Neural progenitor cell (in vitro differentiated cells): ENCODE results near the gene HOXD11. TPM values are rescaled to one million over a fixed set of nuclear protein-coding genes. Genes with fewer than 3 reads are reported as not detected.

ENCODE experiments used
- DNase-seq: peaks from one replicate; pipeline ENCODE4 v3.0.0-alpha.2; 2016; ENCODE audit warnings: low spot score
- H2AFZ ChIP-seq: fragments of 200-600 bp; sonication (generic); replicated peaks from 2 replicates; pipeline ENCODE4 v1.6.1; 2016; ENCODE audit warnings: antibody characterized with exemption
- H3F3A ChIP-seq: fragments of 200-600 bp; sonication (generic); 2 replicates; pipeline ENCODE4 v1.6.1; 2016; ENCODE audit warnings: antibody characterized with exemption, low read depth
- H3K27ac ChIP-seq: fragments of 200-600 bp; sonication (generic); 2 replicates; pipeline ENCODE4 v1.5.1; 2016; ENCODE audit warnings: mild to moderate bottlenecking
- H3K27me3 ChIP-seq: fragments of 200-600 bp; sonication (generic); 2 replicates; pipeline ENCODE4 v1.6.1; 2016; ENCODE audit warnings: mild to moderate bottlenecking, moderate library complexity
- H3K36me3 ChIP-seq: fragments of 200-600 bp; sonication (generic); 2 replicates; pipeline ENCODE4 v1.5.1; 2016
- H3K4me1 ChIP-seq: fragments of 200-600 bp; sonication (generic); 2 replicates; pipeline ENCODE4 v1.6.1; 2016; ENCODE audit warnings: mixed run types
- H3K4me2 ChIP-seq: fragments of 200-600 bp; sonication (generic); 2 replicates; pipeline ENCODE4 v1.6.1; 2016
- H3K4me3 ChIP-seq: fragments of 200-600 bp; sonication (generic); 2 replicates; pipeline ENCODE4 v1.5.1; 2016
- H3K79me2 ChIP-seq: fragments of 200-600 bp; sonication (generic); 2 replicates; pipeline ENCODE4 v1.6.1; 2016; ENCODE audit warnings: low read depth
- H3K9ac ChIP-seq: fragments of 200-600 bp; sonication (generic); 2 replicates; pipeline ENCODE4 v1.6.1; 2016
- H3K9me3 ChIP-seq: fragments of 200-600 bp; sonication (generic); 2 replicates; pipeline ENCODE4 v1.5.1; 2016; ENCODE audit warnings: low read depth
- H4K20me1 ChIP-seq: fragments of 200-600 bp; sonication (generic); 2 replicates; pipeline ENCODE4 v1.6.1; 2016; ENCODE audit warnings: low read depth
- H3K27ac Mint-ChIP-seq: 3 replicates; pipeline ENCODE4 v1.8.0; 2021; ENCODE audit warnings: mixed read lengths
- H3K27me3 Mint-ChIP-seq: 2 replicates; pipeline ENCODE4 v1.8.0; 2022; ENCODE audit warnings: low read depth, mild to moderate bottlenecking, inconsistent platforms, moderate library complexity, mixed read lengths; ENCODE audit not compliant: insufficient read depth
- H3K36me3 Mint-ChIP-seq: 3 replicates; pipeline ENCODE4 v1.8.0; 2021; ENCODE audit warnings: mixed read lengths
- H3K4me1 Mint-ChIP-seq: 3 replicates; pipeline ENCODE4 v1.8.0; 2021; ENCODE audit warnings: mixed read lengths
- H3K4me3 Mint-ChIP-seq: 3 replicates; pipeline ENCODE4 v1.8.0; 2021; ENCODE audit warnings: mild to moderate bottlenecking, moderate library complexity, mixed read lengths
- H3K9me3 Mint-ChIP-seq: 3 replicates; pipeline ENCODE4 v1.8.0; 2020; ENCODE audit warnings: mixed read lengths
- CTCF ChIP-seq: fragments of 200-600 bp; sonication (generic); IDR thresholded peaks from 2 replicates; pipeline ENCODE4 v1.5.1; 2017; ENCODE audit warnings: antibody characterized with exemption, mild to moderate bottlenecking
- EZH2 ChIP-seq: fragments of 200-600 bp; sonication (generic); IDR thresholded peaks from 2 replicates; pipeline ENCODE4 v1.6.1; 2017; ENCODE audit warnings: antibody characterized with exemption, mild to moderate bottlenecking, moderate library complexity
- EZH2phosphoT487 ChIP-seq: fragments of 200-600 bp; sonication (generic); IDR thresholded peaks from 2 replicates; pipeline ENCODE4 v1.6.1; 2017; ENCODE audit warnings: antibody characterized with exemption
- total RNA-seq: library from RNA; depleted of rRNA; stranded (reverse); fragments of >200 nt; gene quantifications from 2 replicates; pipeline ENCODE4 v1.2.3, GENCODE V29; 2015; ENCODE audit warnings: low replicate concordance

The HOXD11 gene
- total RNA-seq, 1 donor from 2014 or later = not detected

DNA sequence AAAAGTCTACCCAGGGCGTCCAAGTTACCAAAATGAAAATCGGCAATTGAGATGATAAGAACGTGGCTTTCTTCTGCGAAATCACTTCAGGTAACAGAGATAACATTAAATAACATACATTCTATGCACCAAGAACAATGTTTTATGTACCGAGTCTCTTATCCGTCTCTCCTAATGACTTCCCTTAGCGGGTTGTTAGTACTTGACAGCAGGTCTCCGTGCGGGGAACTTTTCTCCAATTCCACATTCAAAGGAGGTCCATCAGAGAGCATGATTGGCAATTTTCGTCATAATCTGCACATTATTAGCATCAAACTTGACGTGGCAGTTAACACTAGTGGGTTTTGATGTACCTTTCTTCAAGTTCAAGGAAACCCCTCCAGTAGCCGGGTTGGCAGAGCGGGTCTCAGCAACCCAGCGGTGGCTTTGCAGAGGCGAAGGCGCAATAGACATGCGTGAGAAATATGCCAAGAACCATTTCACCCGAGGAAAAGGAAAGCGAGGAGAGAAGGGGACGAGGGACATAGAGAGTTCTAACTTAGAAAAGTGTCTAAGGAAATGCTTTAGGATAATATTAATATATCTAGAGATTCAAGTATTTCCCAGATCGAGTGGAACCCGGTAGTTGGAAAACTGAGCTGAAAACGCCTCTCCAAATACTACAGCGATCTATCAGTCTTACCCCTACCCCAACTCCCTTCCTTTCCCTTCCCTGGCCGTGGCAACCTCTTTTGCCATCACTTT is 28.4 kb upstream of the HOXD11 start:
- H3K4me2 ChIP-seq = peak overlapping the region; percentile 61
- H4K20me1 ChIP-seq = peaks cover 78% of the 10 kb centered on the region
- no peaks in the 10 kb centered on the region for H3K9me3 ChIP-seq
- no peak for DNase-seq
- no peak overlapping the region for H2AFZ ChIP-seq
- TF ChIP-seq CTCF (no peak), EZH2phosphoT487 (peak; percentile 21), EZH2 (peak; percentile 90)
- H3K9ac ChIP-seq = no peak overlapping the region
- no peaks in the 10 kb centered on the region for H3K36me3 ChIP-seq
- Mint-ChIP-seq H3K4me3 (peak overlapping the region; percentile 62), H3K9me3 (no peaks in the 10 kb centered on the region), H3K27ac (no peak overlapping the region), H3K4me1 (peaks cover 17% of the 10 kb centered on the region), H3K27me3 (peaks cover 82% of the 10 kb centered on the region), H3K36me3 (no peaks in the 10 kb centered on the region)
- peaks cover 23% of the 10 kb centered on the region for H3F3A ChIP-seq
- H3K27ac ChIP-seq = no peak overlapping the region
- H3K79me2 ChIP-seq = no peaks in the 10 kb centered on the region
- H3K27me3 ChIP-seq = peaks cover 100% of the 10 kb centered on the region
- peak overlapping the region; percentile 40 for H3K4me3 ChIP-seq
- H3K4me1 ChIP-seq = peaks cover 7% of the 10 kb centered on the region

- no peaks in the 10 kb centered on the region for H3K9me3 Mint-ChIP-seq
- no peaks in the 10 kb centered on the region for H3K79me2 ChIP-seq
- H3K4me3 Mint-ChIP-seq = peak overlapping the region; percentile 62
- no peak overlapping the region for H3K27ac ChIP-seq
- H3K4me1 Mint-ChIP-seq = peaks cover 17% of the 10 kb centered on the region
- H3K27me3 Mint-ChIP-seq = peaks cover 82% of the 10 kb centered on the region
- no peaks in the 10 kb centered on the region for H3K36me3 Mint-ChIP-seq
- H3F3A ChIP-seq = peaks cover 23% of the 10 kb centered on the region
- H3K9ac ChIP-seq = no peak overlapping the region
- DNase-seq = peak; percentile 62
- H2AFZ ChIP-seq = peak overlapping the region; percentile 53
- no peaks in the 10 kb centered on the region for H3K9me3 ChIP-seq
- H3K36me3 ChIP-seq = no peaks in the 10 kb centered on the region
- H3K27ac Mint-ChIP-seq = no peak overlapping the region
- peak overlapping the region; percentile 40 for H3K4me3 ChIP-seq
- H3K27me3 ChIP-seq = peaks cover 100% of the 10 kb centered on the region
- TF ChIP-seq EZH2 = peak; percentile 95
- no peak for TF ChIP-seq CTCF
- TF ChIP-seq EZH2phosphoT487 = peak; percentile 92
- H4K20me1 ChIP-seq = peaks cover 76% of the 10 kb centered on the region
- peaks cover 7% of the 10 kb centered on the region for H3K4me1 ChIP-seq
- H3K4me2 ChIP-seq = peak overlapping the region; percentile 61
Measured at GRCh38 chr2:176079285-176079830, 27.7 kb upstream of the HOXD11 start.

GRCh38 chr2:176079831-176080539 is 27.1 kb upstream of the HOXD11 start:
- no peak overlapping the region for H3K9ac ChIP-seq
- Mint-ChIP-seq H3K27ac (no peak overlapping the region), H3K27me3 (peaks cover 82% of the 10 kb centered on the region), H3K9me3 (no peaks in the 10 kb centered on the region), H3K4me1 (peaks cover 17% of the 10 kb centered on the region), H3K36me3 (no peaks in the 10 kb centered on the region), H3K4me3 (peak overlapping the region; percentile 62)
- H3K79me2 ChIP-seq = no peaks in the 10 kb centered on the region
- DNase-seq = peak; percentile 94
- no peak overlapping the region for H2AFZ ChIP-seq
- peaks cover 76% of the 10 kb centered on the region for H4K20me1 ChIP-seq
- peaks cover 21% of the 10 kb centered on the region for H3F3A ChIP-seq
- H3K27me3 ChIP-seq = peaks cover 100% of the 10 kb centered on the region
- H3K27ac ChIP-seq = no peak overlapping the region
- peak overlapping the region; percentile 70 for H3K4me2 ChIP-seq
- no peaks in the 10 kb centered on the region for H3K9me3 ChIP-seq
- H3K36me3 ChIP-seq = no peaks in the 10 kb centered on the region
- TF ChIP-seq CTCF (peak; percentile 96), EZH2 (no peak), EZH2phosphoT487 (peak; percentile 5)
- peaks cover 7% of the 10 kb centered on the region for H3K4me1 ChIP-seq
- H3K4me3 ChIP-seq = peak overlapping the region; percentile 40
